IMR-90 (cell line): ENCODE measurements around the gene AP2A1. TPM values are rescaled to one million over a fixed set of nuclear protein-coding genes. Genes with fewer than 3 reads are reported as not detected.

Source experiments
- ATAC-seq: fragments of 200-7000 bp; cut with Tn5 transposase; 2 replicates; pipeline ENCODE4 v1.9.1; 2020; ENCODE audit warnings: low read depth, mild to moderate bottlenecking, moderate library complexity
- BruUV-seq: library from RNA; stranded (reverse); fragments of 400-500 nt; replicated peaks from 2 replicates; lab custom pipeline; 2021; lab: Mats Ljungman, UMichigan
- CTCF ChIA-PET: fragments of 300-600 bp; formaldehyde crosslinking; extraction: SDS; loops from one replicate; lab custom pipeline; 2021; ENCODE audit warnings: antibody characterized with exemption; lab: Yijun Ruan, JAX
- POLR2A ChIA-PET: fragments of 300-600 bp; sonication (Branson Sonifier 250); formaldehyde crosslinking; loops from one replicate; lab custom pipeline; 2022; ENCODE audit warnings: antibody characterized with exemption; ENCODE audit not compliant: unreplicated experiment; lab: Charles Lee
- DNase-seq: peaks from one replicate; pipeline ENCODE4 v3.0.0; 2013
- H2AFZ ChIP-seq: replicated peaks from 2 replicates; pipeline ENCODE3; 2013; ENCODE audit warnings: low read length, mild to moderate bottlenecking; ENCODE audit not compliant: poor library complexity
- H2AK5ac ChIP-seq: 2 replicates; pipeline ENCODE4 v1.6.1; 2013; ENCODE audit warnings: low read depth, low read length, inconsistent platforms
- H2AK9ac ChIP-seq: replicated peaks from 2 replicates; pipeline ENCODE3; 2013; ENCODE audit warnings: mild to moderate bottlenecking, low read depth, low read length, moderate library complexity; ENCODE audit not compliant: poor library complexity
- H2BK120ac ChIP-seq: 2 replicates; pipeline ENCODE4 v1.6.1; 2013; ENCODE audit warnings: low read depth, low read length, inconsistent platforms
- H2BK15ac ChIP-seq: 3 replicates; pipeline ENCODE4 v1.6.1; 2013; ENCODE audit warnings: low read depth, low read length, inconsistent platforms
- H2BK20ac ChIP-seq: 2 replicates; pipeline ENCODE4 v1.6.1; 2013; ENCODE audit warnings: low read depth, mild to moderate bottlenecking, inconsistent platforms, low read length, moderate library complexity
- H2BK5ac ChIP-seq: 2 replicates; pipeline ENCODE4 v1.6.1; 2013; ENCODE audit warnings: mild to moderate bottlenecking, low read depth, low read length, inconsistent platforms; ENCODE audit not compliant: poor library complexity, severe bottlenecking
- H3K14ac ChIP-seq: replicated peaks from 2 replicates; pipeline ENCODE4 v1.6.1; 2013; ENCODE audit warnings: low read depth, low read length, inconsistent platforms
- H3K18ac ChIP-seq: 2 replicates; pipeline ENCODE4 v1.6.1; 2013; ENCODE audit warnings: low read depth, low read length, control low read depth
- H3K23ac ChIP-seq: 2 replicates; pipeline ENCODE4 v1.6.1; 2013; ENCODE audit warnings: low read depth, low read length, inconsistent platforms
- H3K27ac ChIP-seq: 2 replicates; pipeline ENCODE4 v1.5.1; 2013; ENCODE audit warnings: mild to moderate bottlenecking, control low read depth, low read length; ENCODE audit not compliant: insufficient read depth
- H3K27me3 ChIP-seq: 2 replicates; pipeline ENCODE4 v1.6.1; 2013; ENCODE audit warnings: low read length; ENCODE audit not compliant: control insufficient read depth, insufficient read depth
- H3K36me3 ChIP-seq: 2 replicates; pipeline ENCODE4 v1.6.1; 2013; ENCODE audit warnings: low read length, mixed read lengths; ENCODE audit not compliant: control insufficient read depth, insufficient read depth
- H3K4ac ChIP-seq: 2 replicates; pipeline ENCODE4 v1.6.1; 2013; ENCODE audit warnings: low read depth, low read length, inconsistent platforms
- H3K4me1 ChIP-seq: 2 replicates; pipeline ENCODE4 v1.6.1; 2013; ENCODE audit warnings: low read length, mixed read lengths; ENCODE audit not compliant: control insufficient read depth, insufficient read depth
- H3K4me2 ChIP-seq: 2 replicates; pipeline ENCODE4 v1.6.1; 2013; ENCODE audit warnings: low read depth, mild to moderate bottlenecking, control low read depth, low read length, moderate library complexity
- H3K4me3 ChIP-seq: 2 replicates; pipeline ENCODE4 v1.5.1; 2013; ENCODE audit warnings: low read depth, mild to moderate bottlenecking, control low read depth, low read length, moderate library complexity; ENCODE audit not compliant: insufficient read depth
- H3K56ac ChIP-seq: 2 replicates; pipeline ENCODE4 v1.6.1; 2013; ENCODE audit warnings: low read length, inconsistent platforms; ENCODE audit not compliant: insufficient read depth; ENCODE audit errors: extremely low read depth
- H3K79me1 ChIP-seq, 2 experiments: 2 replicates each; pipeline ENCODE4 v1.6.1; 2013; ENCODE audit warnings: low read length in 2 of 2, inconsistent platforms in 1 of 2, low read depth in 1 of 2
- H3K9ac ChIP-seq: 2 replicates; pipeline ENCODE4 v1.6.1; 2013; ENCODE audit warnings: low read depth, low read length, control low read depth
- H3K9me1 ChIP-seq: 2 replicates; pipeline ENCODE4 v1.6.1; 2013; ENCODE audit warnings: low read length, inconsistent platforms; ENCODE audit not compliant: insufficient read depth
- H3K9me3 ChIP-seq: 2 replicates; pipeline ENCODE4 v1.6.1; 2013; ENCODE audit warnings: low read length; ENCODE audit not compliant: control insufficient read depth, insufficient read depth
- H4K20me1 ChIP-seq: 2 replicates; pipeline ENCODE4 v1.6.1; 2013; ENCODE audit warnings: low read length, inconsistent platforms; ENCODE audit not compliant: insufficient read depth
- H4K5ac ChIP-seq: 2 replicates; pipeline ENCODE4 v1.6.1; 2013; ENCODE audit warnings: mild to moderate bottlenecking, low read depth, low read length, control low read depth
- H4K8ac ChIP-seq, 2 experiments: 2 replicates each; pipeline ENCODE4 v1.6.1; 2013; ENCODE audit warnings: low read depth in 2 of 2, low read length in 2 of 2, control low read depth in 1 of 2, inconsistent platforms in 1 of 2
- H4K91ac ChIP-seq: 2 replicates; pipeline ENCODE4 v1.6.1; 2013; ENCODE audit warnings: low read depth, low read length, inconsistent platforms; ENCODE audit not compliant: insufficient read depth
- BHLHE40 ChIP-seq: fragments of 150-350 bp; IDR thresholded peaks from 2 replicates; pipeline ENCODE4 v1.6.1; 2016; ENCODE audit warnings: mild to moderate bottlenecking, low read depth, low read length
- CEBPB ChIP-seq: IDR thresholded peaks from 2 replicates; pipeline ENCODE4 v1.6.1; 2012; ENCODE audit warnings: low read depth, low read length, improper control_type of control experiment
- CHD1 ChIP-seq: IDR thresholded peaks from 2 replicates; pipeline ENCODE4 v1.6.1; 2012; ENCODE audit warnings: low read depth, low read length, improper control_type of control experiment
- FOS ChIP-seq: fragments of 150-350 bp; IDR thresholded peaks from 2 replicates; pipeline ENCODE4 v1.6.1; 2016; ENCODE audit warnings: low read depth, low read length
- MAFK ChIP-seq: IDR thresholded peaks from 2 replicates; pipeline ENCODE4 v1.6.1; 2012; ENCODE audit warnings: low read depth, low read length, improper control_type of control experiment
- MAZ ChIP-seq: IDR thresholded peaks from 2 replicates; pipeline ENCODE4 v1.6.1; 2012; ENCODE audit warnings: low read depth, mild to moderate bottlenecking, low read length, improper control_type of control experiment, moderate library complexity, borderline replicate concordance
- MXI1 ChIP-seq: IDR thresholded peaks from 2 replicates; pipeline ENCODE4 v1.6.1; 2012; ENCODE audit warnings: low read depth, mild to moderate bottlenecking, low read length, moderate library complexity, borderline replicate concordance
- NFE2L2 ChIP-seq: fragments of 150-350 bp; IDR thresholded peaks from 2 replicates; pipeline ENCODE4 v1.6.1; 2016; ENCODE audit warnings: low read depth, mild to moderate bottlenecking, low read length
- POLR2A ChIP-seq: IDR thresholded peaks from 2 replicates; pipeline ENCODE4 v1.6.1; 2012; ENCODE audit warnings: mild to moderate bottlenecking, low read depth, low read length
- RAD21 ChIP-seq: IDR thresholded peaks from 2 replicates; pipeline ENCODE4 v1.6.1; 2012; ENCODE audit warnings: low read length, improper control_type of control experiment
- RCOR1 ChIP-seq: IDR thresholded peaks from 2 replicates; pipeline ENCODE4 v1.6.1; 2012; ENCODE audit warnings: mild to moderate bottlenecking, low read length, improper control_type of control experiment; ENCODE audit not compliant: insufficient replicate concordance
- RFX5 ChIP-seq: IDR thresholded peaks from 2 replicates; pipeline ENCODE4 v1.8.0; 2012; ENCODE audit warnings: low read depth, mild to moderate bottlenecking, low read length, moderate library complexity
- SMC3 ChIP-seq: fragments of 150-350 bp; IDR thresholded peaks from 2 replicates; pipeline ENCODE4 v1.6.1; 2016; ENCODE audit warnings: low read depth, mild to moderate bottlenecking, antibody characterized with exemption, low read length, moderate library complexity
- USF2 ChIP-seq: fragments of 150-350 bp; IDR thresholded peaks from 2 replicates; pipeline ENCODE4 v1.6.1; 2017; ENCODE audit warnings: mild to moderate bottlenecking, antibody characterized with exemption, low read length, low read depth
- WGBS, 2 experiments: methylation state at CpG; one replicate each; pipeline versions ENCODE4 v1.1.5 to v1.1.7; 2013; ENCODE audit warnings: missing lambda C conversion rate in 2 of 2; ENCODE audit not compliant: insufficient read length in 1 of 2; ENCODE audit errors: extremely low coverage in 2 of 2; 5-methylcytosine and 5-hydroxymethylcytosine counted together
- dilution Hi-C: fragments of 300-500 bp; cut with HindIII; formaldehyde crosslinking; loops from one replicate; pipeline ENCODE4 v1.14.3; 2018; ENCODE audit warnings: low sequenced_read_pairs; ENCODE audit not compliant: unreplicated experiment
- in situ Hi-C: fragments of 300-500 bp; cut with MboI; formaldehyde crosslinking; loops from 3 replicates; pipeline ENCODE4 v1.14.3; 2019; ENCODE audit warnings: low sequenced_read_pairs, inconsistent platforms, mixed read lengths
- intact Hi-C: fragments of 100-400 bp; cut with micrococcal nuclease; formaldehyde crosslinking; loops from 2 replicates; pipeline ENCODE4 v1.10.0; 2022
- polyA plus RNA-seq, 3 experiments: library from polyadenylated mRNA; depleted of rRNA; stranded (reverse); fragments of >200 nt; gene quantifications; 2 replicates each; pipeline ENCODE4 v1.2.3, GENCODE V29; 2012; ENCODE audit warnings: low replicate concordance in 1 of 3
- total RNA-seq: library from RNA; depleted of rRNA; stranded (reverse); fragments of >200 nt; gene quantifications from 2 replicates; pipeline ENCODE4 v1.2.3, GENCODE V29; 2012
- TF ChIP-seq, protein P1 (sequence below): conservative IDR thresholded peaks from 2 replicates; pipeline ENCODE4 v1.5.1; 2012; ENCODE audit warnings: mild to moderate bottlenecking, low read depth, low read length, improper control_type of control experiment
- TF ChIP-seq, protein P2 (sequence below): fragments of 150-350 bp; IDR thresholded peaks from 2 replicates; pipeline ENCODE4 v1.6.1; 2016; ENCODE audit warnings: low read depth, mild to moderate bottlenecking, low read length, moderate library complexity, borderline replicate concordance

The AP2A1 gene
- total and polyA plus RNA-seq, 2 of the 4 experiments (the other 2 are of a cell fraction): 40.7 to 122 TPM

- POLR2A ChIA-PET: no interaction called here
These were observed 73.5 kb downstream of the AP2A1 start for GRCh38 chr19:49840321-49840720.

More at GRCh38 chr19:49840321-49840720, 73.5 kb downstream of the AP2A1 start:
- peaks cover 0 to 28% of the 10 kb centered on the region in 2 experiments; a peak in 2 of 4 replicates for H3K79me1 ChIP-seq
- H3K18ac ChIP-seq: no peak overlapping the region
- H3K9me3 ChIP-seq: no peaks in the 10 kb centered on the region
- no peak overlapping the region for H2BK15ac ChIP-seq
- no TSS peak for BruUV-seq
- no peak overlapping the region for H3K14ac ChIP-seq
- intact Hi-C loops (no loop called here), dilution Hi-C loops (no loop called here), in situ Hi-C loops (no loop called here)
- TF ChIP-seq FOS (no peak), CHD1 (no peak), RFX5 (no peak), MAZ (no peak), CEBPB (no peak), BHLHE40 (no peak), MAFK (no peak), USF2 (no peak), MXI1 (no peak), SMC3 (no peak), RCOR1 (no peak), POLR2A (no peak), NFE2L2 (no peak), RAD21 (no peak)
- TF ChIP-seq, protein P1, sequence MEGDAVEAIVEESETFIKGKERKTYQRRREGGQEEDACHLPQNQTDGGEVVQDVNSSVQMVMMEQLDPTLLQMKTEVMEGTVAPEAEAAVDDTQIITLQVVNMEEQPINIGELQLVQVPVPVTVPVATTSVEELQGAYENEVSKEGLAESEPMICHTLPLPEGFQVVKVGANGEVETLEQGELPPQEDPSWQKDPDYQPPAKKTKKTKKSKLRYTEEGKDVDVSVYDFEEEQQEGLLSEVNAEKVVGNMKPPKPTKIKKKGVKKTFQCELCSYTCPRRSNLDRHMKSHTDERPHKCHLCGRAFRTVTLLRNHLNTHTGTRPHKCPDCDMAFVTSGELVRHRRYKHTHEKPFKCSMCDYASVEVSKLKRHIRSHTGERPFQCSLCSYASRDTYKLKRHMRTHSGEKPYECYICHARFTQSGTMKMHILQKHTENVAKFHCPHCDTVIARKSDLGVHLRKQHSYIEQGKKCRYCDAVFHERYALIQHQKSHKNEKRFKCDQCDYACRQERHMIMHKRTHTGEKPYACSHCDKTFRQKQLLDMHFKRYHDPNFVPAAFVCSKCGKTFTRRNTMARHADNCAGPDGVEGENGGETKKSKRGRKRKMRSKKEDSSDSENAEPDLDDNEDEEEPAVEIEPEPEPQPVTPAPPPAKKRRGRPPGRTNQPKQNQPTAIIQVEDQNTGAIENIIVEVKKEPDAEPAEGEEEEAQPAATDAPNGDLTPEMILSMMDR: no peak
- TF ChIP-seq, protein P2, sequence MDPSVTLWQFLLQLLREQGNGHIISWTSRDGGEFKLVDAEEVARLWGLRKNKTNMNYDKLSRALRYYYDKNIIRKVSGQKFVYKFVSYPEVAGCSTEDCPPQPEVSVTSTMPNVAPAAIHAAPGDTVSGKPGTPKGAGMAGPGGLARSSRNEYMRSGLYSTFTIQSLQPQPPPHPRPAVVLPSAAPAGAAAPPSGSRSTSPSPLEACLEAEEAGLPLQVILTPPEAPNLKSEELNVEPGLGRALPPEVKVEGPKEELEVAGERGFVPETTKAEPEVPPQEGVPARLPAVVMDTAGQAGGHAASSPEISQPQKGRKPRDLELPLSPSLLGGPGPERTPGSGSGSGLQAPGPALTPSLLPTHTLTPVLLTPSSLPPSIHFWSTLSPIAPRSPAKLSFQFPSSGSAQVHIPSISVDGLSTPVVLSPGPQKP: no peak
- H3K27ac ChIP-seq: no peak overlapping the region
- no peak overlapping the region for H2BK120ac ChIP-seq
- H4K20me1 ChIP-seq: no peaks in the 10 kb centered on the region; the same call in 1 of the 2 replicates
- H2AK9ac ChIP-seq: no peak overlapping the region
- 83% methylated on average over 6 of the region's 11 CpGs; no CpG with 5 or more reads in 1 of the 2 experiments for WGBS, 2 experiments
- H3K9ac ChIP-seq: no peak overlapping the region
- ATAC-seq (no peak), DNase-seq (no peak)
- H3K9me1 ChIP-seq: peaks cover 9% of the 10 kb centered on the region; the same call in 1 of the 2 replicates
- H3K23ac ChIP-seq: no peak overlapping the region
- no peak overlapping the region for H4K8ac ChIP-seq
- H3K27me3 ChIP-seq: no peaks in the 10 kb centered on the region
- H3K4me2 ChIP-seq: no peak overlapping the region
- H2BK20ac ChIP-seq: no peak overlapping the region
- no peak overlapping the region for H3K56ac ChIP-seq
- no peak overlapping the region for H4K91ac ChIP-seq
- no peak overlapping the region for H2AK5ac ChIP-seq
- H2BK5ac ChIP-seq: no peak overlapping the region
- no peak overlapping the region for H2AFZ ChIP-seq
- no peak overlapping the region for H3K4ac ChIP-seq
- H3K4me1 ChIP-seq: no peaks in the 10 kb centered on the region
- CTCF ChIA-PET: no interaction called here
- peaks cover 45% of the 10 kb centered on the region for H3K36me3 ChIP-seq
- no peak overlapping the region for H4K5ac ChIP-seq
- H3K4me3 ChIP-seq: no peak overlapping the region
